K562 (cell line): ENCODE measurements around the gene OPCML. TPM values are rescaled to one million over a fixed set of nuclear protein-coding genes. Genes with fewer than 3 reads are reported as not detected.

Source experiments
- ATAC-seq: fragments of 200-7000 bp; cut with Tn5 transposase; 3 replicates; pipeline ENCODE4 v1.9.1; 2020; ENCODE audit warnings: moderate library complexity
- BruUV-seq: library from RNA; stranded (reverse); fragments of 400-500 nt; replicated peaks from 2 replicates; lab custom pipeline; 2021; lab: Mats Ljungman, UMichigan
- CTCF ChIA-PET: fragments of 300-600 bp; formaldehyde crosslinking; extraction: SDS; loops from one replicate; lab custom pipeline; 2021; ENCODE audit warnings: low intra/inter-chr PET ratio; lab: Yijun Ruan, JAX
- POLR2A ChIA-PET: fragments of 300-600, 350-650 bp; sonication (Branson Sonifier 250); formaldehyde crosslinking; extraction: SDS; loops from one replicate; lab custom pipeline; 2021; ENCODE audit warnings: antibody characterized with exemption, inconsistent platforms; lab: Yijun Ruan, JAX
- DNase-seq, 4 experiments: peaks; one replicate each; pipeline versions ENCODE4 v3.0.0 to v3.0.0-alpha.2; 2011 to 2018; ENCODE audit warnings: low spot score in 3 of 4, mixed read lengths in 3 of 4; ENCODE audit errors: extremely low read depth in 1 of 4
- FAIRE-seq: peaks from 2 replicates; lab custom pipeline; 2011; peaks lifted over from hg19 to GRCh38; lab: Jason Lieb, UNC
- H2AFZ ChIP-seq: 2 replicates; pipeline ENCODE4 v1.6.0; 2011; ENCODE audit warnings: low read depth, low read length, control low read depth, inconsistent platforms
- H3K27ac ChIP-seq: fragments of 200-600 bp; 3 replicates; pipeline ENCODE4 v1.8.0; 2011; ENCODE audit warnings: low read depth, mild to moderate bottlenecking, control low read depth, inconsistent platforms, low read length, moderate library complexity, mixed read lengths; ENCODE audit errors: extremely low read depth
- H3K27me3 ChIP-seq, 2 experiments: fragments of 300-600 bp in 1 of 2; 2 replicates in 1 of 2; 3 replicates in 1 of 2; pipeline versions ENCODE4 v1.6.0 to v1.8.0; 2011; ENCODE audit warnings: inconsistent platforms in 2 of 2, low read length in 2 of 2, mild to moderate bottlenecking in 1 of 2, mixed read lengths in 1 of 2, moderate library complexity in 1 of 2; ENCODE audit not compliant: control insufficient read depth in 2 of 2, insufficient read depth in 2 of 2
- H3K36me3 ChIP-seq: fragments of 300-600 bp; 3 replicates; pipeline ENCODE4 v1.8.0; 2011; ENCODE audit warnings: mild to moderate bottlenecking, low read length, inconsistent platforms; ENCODE audit not compliant: control insufficient read depth, insufficient read depth
- H3K4me1 ChIP-seq, 2 experiments: fragments of 200-600 bp in 1 of 2; replicated peaks in 1 of 2; 2 replicates in 1 of 2; 3 replicates in 1 of 2; pipeline versions ENCODE4 v1.5.1 to v1.8.0; 2011; ENCODE audit warnings: inconsistent platforms in 2 of 2, low read length in 2 of 2, mild to moderate bottlenecking in 1 of 2, mixed read lengths in 1 of 2, moderate library complexity in 1 of 2; ENCODE audit not compliant: control insufficient read depth in 2 of 2, insufficient read depth in 2 of 2
- H3K4me2 ChIP-seq: 2 replicates; pipeline ENCODE4 v1.6.1; 2011; ENCODE audit warnings: low read length, control low read depth, inconsistent platforms, mixed read lengths; ENCODE audit not compliant: insufficient read depth
- H3K4me3 ChIP-seq: fragments of 200-600 bp; sonication (generic), shearing (Covaris generic); 2 replicates; pipeline ENCODE4 v1.5.1; 2016; ENCODE audit warnings: control low read depth, inconsistent platforms
- H3K79me2 ChIP-seq: fragments of 200-600 bp; 3 replicates; pipeline ENCODE4 v1.8.0; 2011; ENCODE audit warnings: low read length, inconsistent platforms; ENCODE audit not compliant: control insufficient read depth, insufficient read depth
- H3K9ac ChIP-seq, 2 experiments: 2 replicates each; pipeline versions ENCODE4 v1.6.0 to v1.6.1; 2011; ENCODE audit warnings: low read depth in 2 of 2, low read length in 2 of 2, control low read depth in 1 of 2, inconsistent platforms in 1 of 2, mild to moderate bottlenecking in 1 of 2, mixed read lengths in 1 of 2; ENCODE audit not compliant: insufficient read depth in 1 of 2
- H3K9me1 ChIP-seq: one replicate; pipeline ENCODE4 v1.6.0; 2011; ENCODE audit warnings: inconsistent platforms, mild to moderate bottlenecking, low read length, moderate library complexity; ENCODE audit not compliant: control insufficient read depth, insufficient read depth
- H3K9me3 ChIP-seq: replicated peaks from 2 replicates; pipeline ENCODE4 v1.5.1; 2011; ENCODE audit warnings: low read depth, low read length, inconsistent platforms; ENCODE audit not compliant: control insufficient read depth, insufficient read depth
- H4K20me1 ChIP-seq: replicated peaks from 2 replicates; pipeline ENCODE4 v1.6.1; 2011; ENCODE audit warnings: low read length, inconsistent platforms, mixed read lengths; ENCODE audit not compliant: control insufficient read depth, insufficient read depth
- CUX1 ChIP-seq: fragments of 200-800 bp; sonication (Bioruptor generic); IDR thresholded peaks from 2 replicates; pipeline ENCODE4 v1.6.1; 2016; ENCODE audit warnings: missing genetic modification characterization, missing compliant biosample characterization
- ETS1 ChIP-seq: conservative IDR thresholded peaks from 2 replicates; pipeline ENCODE4 v1.6.1; 2011; ENCODE audit warnings: low read depth, mild to moderate bottlenecking, low read length; ENCODE audit not compliant: control insufficient read depth
- FIP1L1 ChIP-seq: fragments of 200-400 bp; formaldehyde crosslinking; IDR thresholded peaks from 2 replicates; pipeline ENCODE4 v1.6.1; 2018; ENCODE audit warnings: mild to moderate bottlenecking, low read depth, low read length; ENCODE audit not compliant: poor library complexity, severe bottlenecking
- FOXP4 ChIP-seq: sonication (generic); formaldehyde crosslinking; IDR thresholded peaks from 2 replicates; pipeline ENCODE4 v1.8.0; 2022; ENCODE audit warnings: mild to moderate bottlenecking, missing genetic modification reagents, borderline replicate concordance
- MCM7 ChIP-seq, 2 experiments: fragments of 450-650 bp; IDR thresholded peaks; 2 replicates each; pipeline ENCODE4 v1.6.1; 2016 to 2018
- WGBS: fragments of 100-300 bp; shearing (Covaris generic); methylation state at CpG from one replicate; pipeline ENCODE4 v1.1.6; 2016; ENCODE audit warnings: low coverage, mixed read lengths; ENCODE audit not compliant: insufficient coverage; ENCODE audit errors: missing lambda C conversion rate; 5-methylcytosine and 5-hydroxymethylcytosine counted together
- in situ Hi-C: fragments of 300-500 bp; cut with MboI; formaldehyde crosslinking; loops from 4 replicates; pipeline ENCODE4 v1.15.0; 2018; ENCODE audit warnings: inconsistent platforms, mixed read lengths
- intact Hi-C: fragments of 100-400 bp; cut with micrococcal nuclease; formaldehyde crosslinking; loops from 2 replicates; pipeline ENCODE4 v1.14.2; 2022
- polyA plus RNA-seq, 8 experiments: library from polyadenylated mRNA; depleted of rRNA in 4 of 8; stranded (reverse) in 5 of 8; unstranded in 3 of 8; fragments of >200 nt; fragmentation: Nextera tagmentation in 2 of 8; fragmentation: Illumina TruSeq in 1 of 8; extraction: Ambion mirVana in 2 of 8; extraction: Trizol in 1 of 8; gene quantifications; 2 replicates each; pipeline versions ENCODE4 v1.2.1 to v1.2.3, GENCODE V29; 2011 to 2014; ENCODE audit warnings: inconsistent platforms in 1 of 8, missing spikeins in 1 of 8
- total RNA-seq, 7 experiments: library from RNA; depleted of rRNA in 6 of 7; stranded (reverse); fragments of >200 nt in 6 of 7; fragmentation: Illumina TruSeq in 2 of 7; extraction: Trizol in 2 of 7; gene quantifications; 2 replicates each; pipeline versions ENCODE4 v1.2.1 to v1.2.3, GENCODE V29; 2011 to 2021; ENCODE audit warnings: low replicate concordance in 1 of 7

OPCML gene
- total and polyA plus RNA-seq, 9 of the 15 experiments (the other 6 are each of a cell fraction or from before 2014, with no cell fraction given): not detected

- TF ChIP-seq FOXP4 (no peak), ETS1 (no peak), MCM7 (IDR thresholded peaks at IDR 0.05) (no peak)
These were observed 674.1 kb downstream of the OPCML start (continued) for GRCh38 chr11:132858223-132858622.

GRCh38 chr11:132856032-132856431 is 676.3 kb downstream of the OPCML start:
- no peak overlapping the region for H2AFZ ChIP-seq
- WGBS: 0% methylated on average over 4 of the region's 4 CpGs
- H3K4me3 ChIP-seq: no peak overlapping the region
- no peak for FAIRE-seq
- no peaks in the 10 kb centered on the region for H3K9me1 ChIP-seq
- no peaks in the 10 kb centered on the region for H4K20me1 ChIP-seq
- no peak overlapping the region for H3K27ac ChIP-seq
- BruUV-seq: no TSS peak
- H3K4me2 ChIP-seq: no peak overlapping the region
- H3K27me3 ChIP-seq: no peaks in the 10 kb centered on the region
- no peaks in the 10 kb centered on the region for H3K4me1 ChIP-seq
- no peak for ATAC-seq
- intact Hi-C loops: no loop called here
- CTCF ChIA-PET: no interaction called here
- no peaks in the 10 kb centered on the region for H3K36me3 ChIP-seq
- no peak for DNase-seq
- H3K9ac ChIP-seq: no peak overlapping the region
- TF ChIP-seq FIP1L1: no peak
- TF ChIP-seq CUX1 (CRISPR knock-in tag): peak; percentile 69; the same call in 1 of the 2 replicates
- TF ChIP-seq, all 486 proteins: peak for 1
- no peaks in the 10 kb centered on the region; the same call in 1 of the 2 replicates for H3K9me3 ChIP-seq
- in situ Hi-C loops: no loop called here
- no peaks in the 10 kb centered on the region for H3K79me2 ChIP-seq
- POLR2A ChIA-PET: no interaction called here
